Right cardiac atrium (tissue), 5 donors: ENCODE results near the gene TIAM1. TPM values are rescaled to one million over a fixed set of nuclear protein-coding genes. Genes with fewer than 3 reads are reported as not detected.

ENCODE experiments used
- ATAC-seq, 2 donors: fragments of 200-7000 bp; cut with Tn5 transposase; one replicate each; pipeline versions ENCODE4 v1.8.0 to v1.9.1; 2020; ENCODE audit warnings: moderate library complexity in 2 of 2, mild to moderate bottlenecking in 1 of 2
- DNase-seq, 3 donors: peaks; one replicate each; pipeline ENCODE4 v3.0.0-alpha.2; 2020
- H3K27ac ChIP-seq: one replicate; pipeline ENCODE4 v1.5.1; 2013; ENCODE audit warnings: mild to moderate bottlenecking, low read length, control low read depth, moderate library complexity
- H3K27me3 ChIP-seq: one replicate; pipeline ENCODE4 v1.6.1; 2013; ENCODE audit not compliant: control insufficient read depth, insufficient read depth
- H3K4me1 ChIP-seq: one replicate; pipeline ENCODE4 v1.6.1; 2013; ENCODE audit warnings: low read length; ENCODE audit not compliant: control insufficient read depth, insufficient read depth
- H3K4me3 ChIP-seq: one replicate; pipeline ENCODE4 v1.5.1; 2013; ENCODE audit warnings: low read length, control low read depth
- H3K9me3 ChIP-seq: one replicate; pipeline ENCODE4 v1.6.1; 2013; ENCODE audit warnings: low read length; ENCODE audit not compliant: control insufficient read depth
- WGBS: extraction: QIAGEN DNeasy Blood & Tissue Kit; methylation state at CpG from one replicate; pipeline ENCODE4 v1.1.7; 2013; 5-methylcytosine and 5-hydroxymethylcytosine counted together
- intact Hi-C, 4 donors: fragments of 100-400 bp; cut with DNase I; formaldehyde crosslinking; loops; one replicate each; pipeline versions ENCODE4 v1.11.0 to v1.14.0; 2022 to 2023
- polyA plus RNA-seq: library from polyadenylated mRNA; stranded (reverse); fragments of 200-250 nt; gene quantifications from one replicate; pipeline ENCODE4 v1.2.3, GENCODE V29; 2013
- total RNA-seq, 4 donors: library from RNA; stranded (reverse); fragmentation: NEBNext Ultra II Directional; extraction: Animal tissue kit (Norgen Biotek cat#: 25700); gene quantifications; one replicate each; pipeline ENCODE4 v1.2.1, GENCODE V29; 2021
- donor health status: healthy with polysubstance abuse.
- donor health status: DM: no; HTN: yes; CAD: no.
- donor health status: DM: no; HTN: no; CAD: no.
- donor health status: DM: no; HTN: yes; CAD: no; lungs with severe emphysema.
- donor health status: DM: yes; HTN: yes; CAD: no.

The TIAM1 gene
- total and polyA plus RNA-seq, 5 donors = 3.9 to 13.9 (median 8.6) TPM

GRCh38 chr21:31090376-31090775, 253.7 kb downstream of the TIAM1 start:
- intact Hi-C loops = no loop called here
- H3K4me3 ChIP-seq = no peak overlapping the region
- no peaks in the 10 kb centered on the region for H3K4me1 ChIP-seq
- ATAC-seq (no peak), DNase-seq (no peak)
- no peaks in the 10 kb centered on the region for H3K27me3 ChIP-seq
- no peaks in the 10 kb centered on the region for H3K9me3 ChIP-seq
- H3K27ac ChIP-seq = no peak overlapping the region

- 82% methylated on average over 29 of the region's 29 CpGs for WGBS
- H3K9me3 ChIP-seq = no peaks in the 10 kb centered on the region
- peak in 2 of 3 donors; percentile 54 to 56 for DNase-seq
- ATAC-seq = no peak
- intact Hi-C loops = loop anchor here in 3 of 4 donors (10.0 kb wide), 5 partner anchors 254 to 754 kb away; partner anchors contain the start of genes KRTAP27-1 (in 2 of the 3), KRTAP13-4 (in 1 of the 3), KRTAP15-1 (in 1 of the 3) and KRTAP23-1 (in 1 of the 3)
- no peak overlapping the region for H3K4me3 ChIP-seq
- no peaks in the 10 kb centered on the region for H3K27me3 ChIP-seq
- H3K27ac ChIP-seq = no peak overlapping the region
- no peaks in the 10 kb centered on the region for H3K4me1 ChIP-seq
These were observed 255.6 kb downstream of the TIAM1 start for GRCh38 chr21:31088474-31088751.

DNA sequence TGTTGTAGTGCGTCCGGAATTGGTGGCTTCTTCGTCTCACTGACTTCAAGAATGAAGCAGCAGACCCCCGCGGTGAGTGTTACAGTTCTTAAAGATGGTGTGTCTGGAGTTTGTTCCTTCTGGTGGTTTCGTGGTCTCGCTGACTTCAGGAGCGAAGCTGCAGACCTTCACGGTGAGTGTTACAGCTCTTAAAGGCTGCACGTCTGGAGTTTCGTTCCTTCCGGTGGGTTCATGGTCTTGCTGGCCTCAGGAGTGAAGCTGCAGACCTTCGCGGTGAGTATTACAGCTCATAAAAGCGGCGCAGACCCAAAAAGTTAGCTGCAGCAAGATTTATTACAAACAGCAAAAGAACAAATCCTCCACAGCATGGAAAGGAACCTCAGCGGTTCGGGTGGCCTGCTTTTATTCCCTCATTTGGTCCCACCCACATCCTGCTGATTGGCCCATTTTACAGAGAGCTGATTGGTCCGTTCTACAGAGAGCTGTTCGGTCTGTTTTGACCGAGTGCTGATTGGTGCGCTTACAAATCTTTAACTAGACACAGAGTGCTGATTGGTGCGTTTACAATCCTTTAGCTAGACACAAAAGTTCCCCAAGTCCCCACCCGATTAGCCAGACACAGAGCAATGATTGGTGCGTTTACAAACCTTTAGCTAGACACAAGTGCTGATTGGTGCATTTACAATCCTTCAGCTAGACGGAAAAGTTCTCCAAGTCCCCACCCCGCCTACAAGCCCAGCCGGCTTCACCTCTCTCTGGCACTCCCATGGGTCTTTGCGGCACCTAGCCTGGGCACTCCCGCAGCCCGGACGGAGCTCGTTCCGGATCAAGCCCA, 256.2 kb downstream of the TIAM1 start:
- Histone ChIP-seq H3K27ac (no peak overlapping the region), H3K9me3 (no peaks in the 10 kb centered on the region), H3K27me3 (no peaks in the 10 kb centered on the region), H3K4me3 (no peak overlapping the region), H3K4me1 (no peaks in the 10 kb centered on the region)
- ATAC-seq = no peak
- intact Hi-C loops = loop anchor here in 3 of 4 donors (10.0 kb wide), 5 partner anchors 253 to 753 kb away; partner anchors contain the start of genes KRTAP27-1 (in 2 of the 3), KRTAP13-4 (in 1 of the 3), KRTAP15-1 (in 1 of the 3) and KRTAP23-1 (in 1 of the 3)
- WGBS = 84% methylated on average over 34 of the region's 34 CpGs
- no peak for DNase-seq

- ATAC-seq (no peak), DNase-seq (no peak)
- H3K4me3 ChIP-seq = no peak overlapping the region
- no peaks in the 10 kb centered on the region for H3K27me3 ChIP-seq
- no peaks in the 10 kb centered on the region for H3K9me3 ChIP-seq
- H3K4me1 ChIP-seq = no peaks in the 10 kb centered on the region
- 69% methylated on average over 6 of the region's 6 CpGs for WGBS
- H3K27ac ChIP-seq = no peak overlapping the region
- intact Hi-C loops = loop anchor here in 3 of 4 donors (10.0 kb wide), 5 partner anchors 250 to 750 kb away; partner anchors contain the start of genes KRTAP27-1 (in 2 of the 3), KRTAP13-4 (in 1 of the 3), KRTAP15-1 (in 1 of the 3) and KRTAP23-1 (in 1 of the 3)
These were observed 259.4 kb downstream of the TIAM1 start for GRCh38 chr21:31084689-31085088.

DNA sequence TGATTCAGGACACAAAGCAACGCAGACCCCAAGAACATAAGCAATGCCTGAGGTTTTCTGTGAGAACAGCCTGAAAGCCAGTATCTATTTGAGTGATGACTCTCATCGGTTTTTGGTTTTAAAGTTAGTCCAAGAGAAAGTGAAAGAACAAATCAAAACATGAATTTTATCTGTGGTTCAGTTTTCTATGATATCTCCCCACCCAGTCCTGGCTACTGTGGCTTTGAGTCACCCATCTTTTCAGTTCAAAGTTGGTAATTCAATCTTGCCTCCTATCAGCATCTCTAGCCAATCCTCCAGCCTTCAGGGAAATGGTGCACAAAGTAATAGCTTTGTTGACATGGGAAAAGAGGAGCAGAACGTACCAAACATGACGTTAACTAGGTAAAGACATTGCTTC, 265.3 kb downstream of the TIAM1 start:
- H3K4me3 ChIP-seq = no peak overlapping the region
- intact Hi-C loops = no loop called here
- WGBS = 44% methylated on average over 4 of the region's 4 CpGs
- H3K4me1 ChIP-seq = no peaks in the 10 kb centered on the region
- no peak overlapping the region for H3K27ac ChIP-seq
- no peaks in the 10 kb centered on the region for H3K27me3 ChIP-seq
- no peaks in the 10 kb centered on the region for H3K9me3 ChIP-seq
- DNase-seq = no peak
- ATAC-seq = no peak

DNA sequence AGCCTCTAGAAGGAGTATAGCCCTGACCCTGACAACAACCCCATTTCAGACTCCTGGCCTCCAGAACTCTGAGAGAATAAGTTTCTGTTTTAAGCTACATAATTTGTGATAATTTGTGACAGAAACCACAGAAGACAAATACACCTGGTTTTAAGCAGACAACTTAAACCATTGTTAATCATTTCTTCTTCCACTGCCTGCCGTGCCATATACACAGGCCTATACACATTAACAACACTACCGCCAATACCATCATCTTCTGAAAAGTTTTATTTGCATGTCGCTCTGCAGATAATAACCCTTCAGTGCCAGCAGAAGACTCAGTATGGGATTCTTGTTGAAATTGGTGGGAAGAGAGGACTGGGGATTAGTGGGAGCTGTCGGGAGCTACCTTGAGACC, 265.8 kb downstream of the TIAM1 start:
- no peak overlapping the region for H3K27ac ChIP-seq
- 90% methylated on average over 4 of the region's 4 CpGs for WGBS
- intact Hi-C loops = no loop called here
- no peaks in the 10 kb centered on the region for H3K27me3 ChIP-seq
- H3K4me3 ChIP-seq = no peak overlapping the region
- H3K4me1 ChIP-seq = no peaks in the 10 kb centered on the region
- no peak for ATAC-seq
- H3K9me3 ChIP-seq = no peaks in the 10 kb centered on the region
- DNase-seq = no peak

DNA sequence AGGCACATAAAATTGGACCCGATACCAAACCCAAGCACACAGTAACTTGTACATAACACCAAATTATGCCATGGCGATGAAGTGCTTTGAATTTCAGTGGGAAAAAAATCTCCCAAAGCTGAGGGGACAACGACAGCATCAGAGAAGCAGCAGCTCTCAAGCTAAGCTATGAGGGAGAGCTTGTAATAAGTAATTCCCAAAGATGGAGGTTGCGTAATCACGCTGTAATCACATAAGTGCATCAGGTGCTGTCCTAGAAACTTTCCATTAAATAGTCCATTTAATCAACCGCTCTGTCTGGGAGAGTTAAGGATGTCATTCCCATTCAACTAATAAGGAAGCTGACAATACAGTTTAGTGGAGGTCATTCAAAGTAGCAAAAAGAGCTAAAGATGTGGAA, 268.2 kb downstream of the TIAM1 start:
- intact Hi-C loops = no loop called here
- no peaks in the 10 kb centered on the region for H3K9me3 ChIP-seq
- 91% methylated on average over 6 of the region's 6 CpGs for WGBS

DNA sequence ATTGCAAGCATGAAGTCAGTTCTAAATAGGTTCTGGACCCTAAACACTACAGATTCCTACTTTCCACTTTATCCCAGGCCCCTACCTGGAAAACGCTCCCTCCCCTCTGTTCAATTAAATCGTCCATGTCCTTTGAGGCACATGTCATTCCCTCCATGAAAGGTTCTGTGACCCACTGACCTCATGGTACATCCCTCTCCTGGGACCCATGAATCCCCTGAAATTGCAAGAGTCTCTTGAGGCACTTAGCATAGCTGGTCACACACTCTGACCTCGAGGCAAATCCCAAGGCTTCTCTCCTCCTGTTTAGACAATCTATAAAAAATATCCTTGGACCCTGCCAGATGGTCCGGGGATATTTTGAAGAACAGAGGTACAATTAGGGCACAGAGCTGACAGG, 271.5 kb downstream of the TIAM1 start:
- 65% methylated on average over 4 of the region's 4 CpGs for WGBS
- Histone ChIP-seq H3K27me3 (no peaks in the 10 kb centered on the region), H3K9me3 (no peaks in the 10 kb centered on the region), H3K4me3 (no peak overlapping the region), H3K4me1 (no peaks in the 10 kb centered on the region), H3K27ac (no peak overlapping the region)
- ATAC-seq (no peak), DNase-seq (no peak)
- intact Hi-C loops = no loop called here

More for the DNA sequence above, 268.2 kb downstream of the TIAM1 start:
- no peaks in the 10 kb centered on the region for H3K27me3 ChIP-seq
- no peak overlapping the region for H3K4me3 ChIP-seq
- H3K4me1 ChIP-seq = no peaks in the 10 kb centered on the region
- no peak overlapping the region for H3K27ac ChIP-seq
- DNase-seq (no peak), ATAC-seq (no peak)
